Smooth muscle cell (in vitro differentiated cells): Measurements from ENCODE around the gene PTGES. TPM values are rescaled to one million over a fixed set of nuclear protein-coding genes. Genes with fewer than 3 reads are reported as not detected.
"Not testable (repeated sequence)": the region's sequence is repeated elsewhere in the genome, so short reads cannot be mapped to it uniquely, and the experiment has no call there.

Source experiments
- DNase-seq: peaks from one replicate; lab custom pipeline; 2025; ENCODE audit not compliant: unreplicated experiment; lab: John Stamatoyannopoulos, UW
- H2AFZ ChIP-seq: fragments of 200-600 bp; sonication (generic); 2 replicates; pipeline ENCODE4 v1.6.0; 2016; ENCODE audit warnings: antibody characterized with exemption, low read depth, mild to moderate bottlenecking
- H3F3A ChIP-seq: fragments of 200-600 bp; sonication (generic); 2 replicates; pipeline ENCODE4 v1.6.0; 2017; ENCODE audit warnings: antibody characterized with exemption, low read depth
- H3K27ac ChIP-seq: fragments of 200-600 bp; sonication (generic); 2 replicates; pipeline ENCODE4 v1.5.1; 2016; ENCODE audit warnings: low read depth, mild to moderate bottlenecking
- H3K27me3 ChIP-seq: fragments of 200-600 bp; sonication (generic); 2 replicates; pipeline ENCODE4 v1.6.1; 2016; ENCODE audit warnings: low read depth, mild to moderate bottlenecking
- H3K36me3 ChIP-seq: fragments of 200-600 bp; sonication (generic); 2 replicates; pipeline ENCODE4 v1.5.1; 2016; ENCODE audit warnings: low read depth
- H3K4me1 ChIP-seq: fragments of 200-600 bp; sonication (generic); 2 replicates; pipeline ENCODE4 v1.5.1; 2016; ENCODE audit warnings: low read depth
- H3K4me2 ChIP-seq: fragments of 200-600 bp; sonication (generic); 2 replicates; pipeline ENCODE4 v1.6.0; 2016; ENCODE audit warnings: mild to moderate bottlenecking
- H3K4me3 ChIP-seq: fragments of 200-600 bp; sonication (generic); 2 replicates; pipeline ENCODE4 v1.5.1; 2016; ENCODE audit warnings: mild to moderate bottlenecking
- H3K79me2 ChIP-seq: fragments of 200-600 bp; sonication (generic); 2 replicates; pipeline ENCODE4 v1.6.0; 2016; ENCODE audit warnings: low read depth, mild to moderate bottlenecking
- H3K9ac ChIP-seq: fragments of 200-600 bp; sonication (generic); 2 replicates; pipeline ENCODE4 v1.6.0; 2016; ENCODE audit warnings: low read depth
- H3K9me3 ChIP-seq: fragments of 200-600 bp; sonication (generic); replicated peaks from 2 replicates; pipeline ENCODE4 v1.5.1; 2016; ENCODE audit warnings: low read depth
- H4K20me1 ChIP-seq: fragments of 200-600 bp; sonication (generic); 2 replicates; pipeline ENCODE4 v1.6.0; 2016; ENCODE audit warnings: low read depth
- WGBS: methylation state at CpG from one replicate; pipeline ENCODE4 v1.1.7; 2016; ENCODE audit warnings: low lambda C conversion rate; 5-methylcytosine and 5-hydroxymethylcytosine counted together
- polyA plus RNA-seq: library from polyadenylated mRNA; unstranded; fragments of >200 nt; fragmentation: Nextera tagmentation; extraction: Ambion mirVana; gene quantifications from 2 replicates; pipeline ENCODE4 v1.2.1, GENCODE V29; 2016
- total RNA-seq: library from RNA; depleted of rRNA; stranded (reverse); fragments of >200 nt; gene quantifications from 2 replicates; pipeline ENCODE4 v1.2.3, GENCODE V29; 2014
- TF ChIP-seq, protein P1 (sequence below): fragments of 200-600 bp; sonication (generic); IDR thresholded peaks from 2 replicates; pipeline ENCODE4 v1.5.1; 2017; ENCODE audit warnings: borderline replicate concordance, mild to moderate bottlenecking, antibody characterized with exemption; ENCODE audit not compliant: insufficient read depth, poor library complexity, severe bottlenecking

The PTGES gene, protein sequence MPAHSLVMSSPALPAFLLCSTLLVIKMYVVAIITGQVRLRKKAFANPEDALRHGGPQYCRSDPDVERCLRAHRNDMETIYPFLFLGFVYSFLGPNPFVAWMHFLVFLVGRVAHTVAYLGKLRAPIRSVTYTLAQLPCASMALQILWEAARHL
- total RNA-seq = 36.9 and 49.5 TPM in 2 replicates
- 69.6 and 176 TPM in 2 replicates for polyA plus RNA-seq

DNA sequence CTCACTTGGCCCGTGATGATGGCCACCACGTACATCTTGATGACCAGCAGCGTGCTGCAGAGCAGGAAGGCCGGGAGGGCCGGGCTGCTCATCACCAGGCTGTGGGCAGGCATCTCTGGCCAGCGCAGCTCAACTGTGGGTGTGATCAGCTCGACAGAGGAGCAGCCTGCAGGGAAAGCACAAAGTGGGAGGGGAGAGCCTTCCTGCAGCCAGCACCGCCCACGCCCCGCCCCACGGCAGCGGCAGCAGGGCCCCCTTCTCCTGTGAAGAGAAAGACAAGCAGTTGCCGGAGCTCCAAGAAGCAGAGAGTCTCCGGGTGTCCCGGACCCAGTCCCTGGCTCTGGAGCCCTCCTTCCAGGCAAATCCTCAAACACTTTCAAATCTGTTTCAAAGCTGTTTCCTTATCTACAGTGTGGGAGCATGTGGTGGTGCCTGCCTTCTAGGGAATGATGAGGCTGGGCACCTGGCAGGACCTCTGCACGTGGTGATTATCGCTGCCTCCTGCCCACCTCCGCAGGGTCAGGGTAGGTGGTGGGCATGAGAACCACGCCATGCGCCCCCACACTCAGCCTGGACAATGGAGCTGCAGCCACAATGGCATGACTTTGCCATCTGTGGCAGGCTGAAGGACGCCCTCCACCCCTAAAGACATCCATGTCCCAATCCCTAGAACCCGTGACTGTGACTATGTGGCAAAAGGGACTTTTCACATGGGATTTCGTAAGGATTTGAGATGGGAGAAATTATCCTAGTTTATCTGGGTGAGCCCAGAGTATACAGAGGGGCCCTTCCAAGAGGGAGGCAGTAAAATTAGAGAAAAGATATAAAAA, at the start of gene PTGES:
TSS of gene PTGES (minus strand) at position 143 of the 830 bp plus-strand sequence. CDS start at position 113, 30 bp downstream.
- peak within 1 kb of the TSS; percentile 91 for H3K27ac ChIP-seq
- H3K27me3 ChIP-seq = no peaks in the 10 kb centered on the region
- H3K79me2 ChIP-seq = peaks cover 5% of the 10 kb centered on the region
- H3K4me2 ChIP-seq = peak within 1 kb of the TSS; percentile 85
- peaks cover 14% of the 10 kb centered on the region for H3K4me1 ChIP-seq
- peak within 1 kb of the TSS; percentile 50 for H3K4me3 ChIP-seq
- no peaks in the 10 kb centered on the region for H3K9me3 ChIP-seq
- TF ChIP-seq, protein P1, sequence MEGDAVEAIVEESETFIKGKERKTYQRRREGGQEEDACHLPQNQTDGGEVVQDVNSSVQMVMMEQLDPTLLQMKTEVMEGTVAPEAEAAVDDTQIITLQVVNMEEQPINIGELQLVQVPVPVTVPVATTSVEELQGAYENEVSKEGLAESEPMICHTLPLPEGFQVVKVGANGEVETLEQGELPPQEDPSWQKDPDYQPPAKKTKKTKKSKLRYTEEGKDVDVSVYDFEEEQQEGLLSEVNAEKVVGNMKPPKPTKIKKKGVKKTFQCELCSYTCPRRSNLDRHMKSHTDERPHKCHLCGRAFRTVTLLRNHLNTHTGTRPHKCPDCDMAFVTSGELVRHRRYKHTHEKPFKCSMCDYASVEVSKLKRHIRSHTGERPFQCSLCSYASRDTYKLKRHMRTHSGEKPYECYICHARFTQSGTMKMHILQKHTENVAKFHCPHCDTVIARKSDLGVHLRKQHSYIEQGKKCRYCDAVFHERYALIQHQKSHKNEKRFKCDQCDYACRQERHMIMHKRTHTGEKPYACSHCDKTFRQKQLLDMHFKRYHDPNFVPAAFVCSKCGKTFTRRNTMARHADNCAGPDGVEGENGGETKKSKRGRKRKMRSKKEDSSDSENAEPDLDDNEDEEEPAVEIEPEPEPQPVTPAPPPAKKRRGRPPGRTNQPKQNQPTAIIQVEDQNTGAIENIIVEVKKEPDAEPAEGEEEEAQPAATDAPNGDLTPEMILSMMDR = no peak
- DNase-seq = peak; percentile 77
- peak within 1 kb of the TSS; percentile 73 for H3K9ac ChIP-seq
- 23% methylated on average over 23 of the region's 23 CpGs for WGBS
- H2AFZ ChIP-seq = peak within 1 kb of the TSS; percentile 26
- no peaks in the 10 kb centered on the region for H4K20me1 ChIP-seq
- no peaks in the 10 kb centered on the region for H3K36me3 ChIP-seq
- H3F3A ChIP-seq = peaks cover 19% of the 10 kb centered on the region

DNA sequence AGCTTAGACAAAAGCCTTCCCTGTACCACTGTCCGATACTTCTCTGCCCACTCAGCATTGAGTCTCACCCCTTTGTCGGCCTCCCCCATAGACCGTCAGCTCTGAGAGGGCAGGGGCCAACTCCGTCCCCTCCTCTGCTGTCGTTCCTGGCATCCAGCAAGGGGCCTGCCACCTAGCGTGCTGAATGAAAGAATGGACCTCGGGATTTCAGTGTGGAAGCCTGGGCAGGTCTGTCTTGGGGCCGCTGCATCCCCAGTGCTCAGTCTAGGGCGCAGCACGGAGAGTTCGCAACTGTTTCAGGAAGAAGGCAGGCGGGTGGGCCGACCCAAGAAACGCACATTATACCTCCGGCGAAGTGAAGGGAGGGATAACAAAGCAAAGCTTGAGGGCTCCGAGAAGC, 48.7 kb upstream of the PTGES start:
- Histone ChIP-seq H4K20me1 (peaks cover 7% of the 10 kb centered on the region), H3K4me1 (peaks cover 7% of the 10 kb centered on the region), H3F3A (no peaks in the 10 kb centered on the region), H3K27me3 (no peaks in the 10 kb centered on the region), H3K36me3 (no peaks in the 10 kb centered on the region), H3K9me3 (no peaks in the 10 kb centered on the region), H3K27ac (no peak overlapping the region), H3K9ac (no peak overlapping the region), H3K4me2 (no peak overlapping the region), H3K79me2 (peaks cover 16% of the 10 kb centered on the region), H2AFZ (no peak overlapping the region), H3K4me3 (no peak overlapping the region)
- no peak for DNase-seq
- TF ChIP-seq, protein P1 = no peak
- WGBS = 91% methylated on average over 17 of the region's 17 CpGs

DNA sequence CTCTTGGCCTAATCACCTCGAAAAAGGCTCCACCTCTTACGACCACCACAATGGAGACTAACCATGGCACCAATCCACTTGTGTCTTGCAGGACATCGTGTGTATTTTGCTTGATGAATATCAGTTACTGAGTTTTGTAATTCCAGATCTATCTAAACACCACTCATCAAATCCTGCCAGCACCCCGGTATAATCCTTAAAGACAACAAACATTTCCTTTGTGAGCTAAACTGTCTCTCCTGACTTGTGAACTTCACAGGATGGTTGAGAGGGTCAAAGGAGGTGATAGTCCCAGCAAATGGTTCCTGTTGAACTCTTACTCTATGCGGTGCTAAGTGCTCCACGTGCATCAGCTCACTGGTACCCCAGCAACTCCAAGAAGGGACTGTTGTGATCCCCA, 46.1 kb upstream of the PTGES start:
- TF ChIP-seq, protein P1 = no peak
- Histone ChIP-seq H3K4me1 (peaks cover 4% of the 10 kb centered on the region), H3K36me3 (no peaks in the 10 kb centered on the region), H3K9me3 (no peaks in the 10 kb centered on the region), H4K20me1 (no peaks in the 10 kb centered on the region), H3K4me3 (no peak overlapping the region), H2AFZ (no peak overlapping the region), H3F3A (no peaks in the 10 kb centered on the region), H3K9ac (no peak overlapping the region), H3K79me2 (peaks cover 2% of the 10 kb centered on the region), H3K27ac (no peak overlapping the region), H3K27me3 (peaks cover 21% of the 10 kb centered on the region), H3K4me2 (no peak overlapping the region)
- no peak for DNase-seq
- 79% methylated on average over 6 of the region's 6 CpGs for WGBS

DNA sequence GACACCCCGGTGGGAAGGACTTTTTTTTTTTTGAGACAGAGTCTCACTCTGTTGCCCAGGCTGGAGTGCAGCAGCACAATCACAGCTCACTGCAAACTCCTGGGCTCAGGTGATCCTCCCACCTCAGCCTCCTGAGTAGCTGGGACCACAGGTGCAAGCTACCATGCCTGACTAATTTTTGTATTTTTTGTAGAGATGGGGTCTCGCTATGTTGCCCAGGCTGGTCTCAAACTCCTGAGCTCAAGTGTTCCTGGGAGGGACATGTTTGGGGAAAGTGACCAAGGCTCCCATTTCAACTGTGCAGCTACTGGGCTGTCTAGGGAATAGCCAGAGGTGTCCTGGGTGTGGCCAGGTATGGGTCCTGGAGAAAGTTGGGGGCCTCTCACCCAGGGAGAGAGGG, 43.2 kb upstream of the PTGES start:
- H3K27ac ChIP-seq, H2AFZ ChIP-seq, H3K4me1 ChIP-seq, DNase-seq, H3K4me3 ChIP-seq, H3K9ac ChIP-seq, H3K4me2 ChIP-seq, H3F3A ChIP-seq, H3K36me3 ChIP-seq, H4K20me1 ChIP-seq, H3K9me3 ChIP-seq, H3K79me2 ChIP-seq: not testable (repeated sequence)
- peaks cover 21% of the 10 kb centered on the region for H3K27me3 ChIP-seq
- 84% methylated on average over 2 of the region's 2 CpGs for WGBS
